Stimulated activated CD4-positive, alpha-beta T cell treated with anti-CD3 and anti-CD28 coated beads, Interleukin-4, amount 100 ng/mL, for 1 hour (primary cell): ENCODE data around the gene GNE.
"Not testable (repeated sequence)": the region's sequence is repeated elsewhere in the genome, so short reads cannot be mapped to it uniquely, and the experiment has no call there.

Experiments used
- DNase-seq: peaks from one replicate; pipeline ENCODE4 v3.0.0-alpha.2; 2020

Gene GNE

DNA sequence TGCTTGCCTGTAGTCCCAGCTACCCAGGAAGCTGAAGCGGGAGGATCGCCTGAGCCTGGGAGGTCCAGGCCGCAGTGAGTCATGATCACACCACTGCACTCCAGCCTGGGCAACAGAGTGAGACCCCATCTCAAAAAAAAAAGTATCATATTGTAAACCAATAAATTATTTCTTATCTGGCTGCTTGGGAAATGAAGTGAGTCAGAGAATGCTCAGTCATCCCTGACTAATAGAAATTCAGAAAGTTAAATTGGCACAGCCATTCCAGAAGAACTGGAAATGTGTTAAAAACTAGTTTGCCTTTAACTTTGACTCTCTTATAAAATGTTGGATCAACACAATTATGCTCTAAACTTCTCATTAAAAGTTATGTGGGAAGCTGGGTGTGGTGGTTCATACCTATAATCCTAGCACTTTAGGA is 9.8 kb upstream of the GNE start:
- no peak for DNase-seq

DNA sequence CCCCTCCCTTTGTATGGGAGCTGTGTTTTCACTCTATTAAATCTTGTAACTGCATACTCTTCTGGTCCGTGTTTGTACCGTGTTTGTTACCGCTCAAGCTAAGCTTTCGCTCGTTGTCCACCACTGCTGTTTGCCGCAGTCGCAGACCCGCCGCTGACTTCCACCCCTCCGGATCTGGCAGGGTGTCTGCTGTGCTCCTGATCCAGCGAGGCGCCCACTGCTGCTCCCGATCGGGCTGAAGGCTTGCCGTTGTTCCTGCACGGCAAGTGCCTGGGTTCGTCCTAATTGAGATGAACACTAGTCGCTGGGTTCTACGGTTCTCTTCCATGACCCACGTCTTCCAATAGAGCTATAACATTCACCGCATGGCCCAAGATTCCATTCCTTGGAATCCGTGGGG is 6.6 kb upstream of the GNE start:
- DNase-seq = no peak

DNA sequence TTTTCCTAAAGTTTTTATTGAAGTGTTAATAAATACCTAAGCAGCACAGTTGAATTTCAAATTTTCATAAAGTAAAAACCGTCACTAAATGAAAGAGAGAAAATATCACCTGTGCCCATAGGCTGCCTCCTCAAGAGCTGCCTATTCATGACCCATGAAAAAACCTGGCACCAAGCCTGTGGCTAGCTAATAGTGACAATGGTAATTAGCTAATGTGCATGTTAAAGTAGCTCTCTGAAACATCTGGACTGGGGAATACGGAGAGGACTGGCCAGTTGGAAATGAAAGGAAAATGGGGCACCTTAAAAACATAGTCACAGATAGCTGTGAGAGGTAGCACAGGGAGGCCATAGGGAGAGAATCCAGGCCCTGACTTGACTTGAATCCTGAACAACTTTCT is 5.4 kb upstream of the GNE start:
- no peak for DNase-seq

DNA sequence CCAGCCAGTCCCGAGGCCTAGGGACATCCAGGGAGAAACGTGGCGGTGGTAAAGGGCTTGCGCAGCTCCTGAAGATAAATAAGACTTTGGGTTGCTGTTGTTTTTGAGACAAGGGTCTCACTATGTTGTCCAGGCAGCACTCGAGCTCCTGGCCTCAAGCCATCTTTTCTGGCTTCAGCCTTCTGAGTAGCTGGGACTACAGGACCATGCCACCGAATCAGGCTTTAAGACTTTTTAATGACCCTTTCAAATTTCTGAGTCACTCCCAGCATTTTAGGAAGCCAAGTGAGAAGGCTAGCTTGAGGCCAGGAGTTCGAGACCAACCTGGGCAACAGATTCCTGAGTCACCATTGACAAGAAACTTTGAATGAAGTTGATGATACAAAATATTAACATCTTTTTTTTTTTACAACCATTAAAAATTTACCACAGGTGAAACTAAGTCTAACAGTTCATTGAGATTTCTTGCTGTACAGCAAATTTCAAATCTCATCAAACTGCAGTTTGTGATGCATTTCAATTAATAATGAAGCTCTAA is 817 bp upstream of the GNE start:
- DNase-seq = no peak

DNA sequence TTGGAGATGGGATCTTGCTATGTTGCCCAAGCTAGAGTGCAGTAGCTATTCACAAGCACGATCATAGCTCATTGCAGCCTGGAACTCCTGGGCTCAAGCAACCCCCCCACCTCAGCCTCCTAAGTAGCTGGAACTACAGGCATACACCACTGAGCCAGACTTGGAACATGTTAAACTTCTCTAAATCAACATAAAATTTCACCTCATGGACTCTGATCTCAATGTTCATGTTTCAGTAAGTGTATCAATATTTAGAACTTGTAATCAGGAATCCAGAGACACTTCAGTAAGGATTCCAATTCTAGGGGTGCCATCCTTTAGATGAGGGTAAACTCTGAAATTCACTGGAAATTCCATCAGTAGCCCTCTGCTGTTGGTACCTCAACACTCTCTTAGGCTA is 6.8 kb downstream of the GNE start:
- no peak for DNase-seq

DNA sequence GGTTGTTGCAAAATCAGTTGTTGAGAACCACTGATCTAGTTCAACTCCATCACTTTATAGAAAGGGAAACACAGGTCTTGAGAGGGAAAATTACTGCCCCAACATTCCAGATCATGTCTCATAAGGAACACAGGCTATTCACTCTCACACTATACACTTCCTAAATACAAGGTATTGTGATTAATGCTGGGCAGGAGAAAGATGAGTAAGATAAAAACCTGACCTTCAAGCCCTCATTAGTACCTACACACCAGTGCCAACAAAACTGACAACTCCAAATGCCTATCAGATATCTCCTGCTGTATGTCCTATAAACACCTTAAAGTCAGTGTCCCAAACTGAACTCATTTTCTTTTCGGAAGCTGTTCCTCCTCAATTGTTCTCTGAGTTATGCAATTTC is 8.2 kb downstream of the GNE start:
- no peak for DNase-seq

GRCh38 chr9:36249189-36249588 is 9.1 kb downstream of the GNE start:
- no peak for DNase-seq

DNA sequence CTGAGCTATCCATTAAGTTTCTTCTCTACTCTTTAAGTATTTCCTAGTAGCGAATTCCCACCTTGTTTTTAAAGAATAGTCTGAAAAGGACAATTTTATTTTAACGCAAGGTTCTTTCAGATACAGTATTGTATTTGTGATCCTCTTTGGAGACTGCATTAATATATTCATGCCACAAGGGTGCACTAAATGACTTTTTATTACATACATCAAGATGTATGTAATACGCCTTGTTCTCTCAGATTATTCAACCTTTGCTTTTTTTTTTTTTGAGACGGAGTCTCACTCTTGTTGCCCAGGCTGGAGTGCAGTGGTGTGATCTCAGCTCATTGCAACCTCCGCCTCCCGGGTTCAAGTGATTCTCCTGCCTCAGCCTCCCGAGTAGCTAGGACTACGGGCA is 10.2 kb downstream of the GNE start:
- not testable (repeated sequence) for DNase-seq

DNA sequence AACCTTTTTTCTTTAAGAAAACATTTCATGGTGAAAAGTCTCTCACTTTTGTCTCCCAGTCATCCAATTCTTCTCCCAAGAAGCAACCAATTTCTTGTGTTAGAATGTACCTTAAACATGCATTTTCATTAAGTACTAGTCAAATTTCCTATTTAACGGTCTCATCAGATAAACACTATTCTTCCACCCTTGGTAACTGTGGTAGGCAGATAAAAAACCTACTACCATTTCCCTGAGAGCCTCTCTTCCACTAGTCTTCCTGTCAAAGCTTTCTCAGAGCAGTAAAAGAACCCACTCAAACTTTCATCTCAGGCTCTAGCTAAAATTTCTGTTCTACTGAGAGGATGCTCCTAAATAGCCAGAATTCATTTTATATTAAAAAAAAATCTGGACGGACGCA is 10.9 kb downstream of the GNE start:
- no peak for DNase-seq

DNA sequence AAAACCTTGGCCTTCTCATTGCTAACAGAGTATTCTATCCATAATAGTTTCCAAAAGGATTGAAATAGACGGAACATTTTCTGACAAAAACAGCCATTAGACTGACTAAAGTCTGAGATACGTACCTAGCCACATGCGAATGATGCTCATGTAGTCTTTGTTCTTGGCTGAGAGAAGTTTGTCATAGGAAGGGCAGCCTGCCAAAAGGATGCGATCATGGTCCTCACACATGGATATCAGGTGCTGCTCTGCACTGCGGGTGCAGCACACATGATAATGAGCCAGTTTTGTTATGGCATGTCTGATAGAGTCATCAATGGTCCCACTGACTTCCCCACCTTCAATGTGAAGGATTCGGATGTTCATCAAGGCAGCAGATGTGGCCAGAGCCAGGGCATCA is 12.3 kb downstream of the GNE start:
- no peak for DNase-seq

- not testable (repeated sequence) for DNase-seq
Observed at GRCh38 chr9:36239675-36240074, 18.6 kb downstream of the GNE start.

GRCh38 chr9:36239205-36239604 is 19.0 kb downstream of the GNE start:
- DNase-seq = not testable (repeated sequence)

DNA sequence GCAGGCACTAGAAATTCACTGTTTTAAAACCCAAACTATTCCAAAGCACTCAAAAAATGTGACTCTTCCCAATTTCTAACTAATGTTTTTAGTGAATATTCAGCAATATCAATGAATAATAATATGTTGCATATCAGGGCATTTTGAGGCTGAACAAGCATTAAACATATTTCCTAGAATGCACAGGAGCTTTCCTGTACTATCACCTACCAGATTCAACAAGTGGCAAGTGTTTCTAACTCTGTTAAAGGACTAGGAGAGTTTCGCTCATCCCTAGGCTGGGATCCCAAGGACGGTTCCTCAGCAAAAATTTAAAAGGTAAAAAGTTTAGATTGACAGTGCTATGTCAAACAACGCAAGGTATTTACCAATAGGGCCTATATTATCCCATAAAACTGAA is 21.0 kb downstream of the GNE start:
- no peak for DNase-seq

DNA sequence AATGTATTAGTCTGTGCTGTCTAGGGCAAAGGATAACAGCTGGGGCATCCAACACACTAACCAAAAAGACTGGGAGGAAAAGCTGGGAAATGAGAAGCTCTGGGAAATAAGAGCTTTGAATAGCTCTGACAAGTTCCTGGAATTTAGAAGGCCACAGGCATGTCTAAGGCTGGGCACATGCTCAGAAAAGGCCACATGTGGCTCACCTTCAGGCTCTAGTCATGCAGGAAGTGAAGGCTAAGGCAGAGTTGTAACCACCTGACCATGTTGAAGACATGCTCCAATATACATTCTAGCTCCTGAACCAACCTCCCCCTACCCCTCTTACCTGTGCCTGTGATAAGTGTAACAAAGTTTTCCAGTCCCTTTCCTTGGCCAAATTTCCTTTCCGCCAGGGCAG is 35.8 kb downstream of the GNE start:
- DNase-seq = no peak

DNA sequence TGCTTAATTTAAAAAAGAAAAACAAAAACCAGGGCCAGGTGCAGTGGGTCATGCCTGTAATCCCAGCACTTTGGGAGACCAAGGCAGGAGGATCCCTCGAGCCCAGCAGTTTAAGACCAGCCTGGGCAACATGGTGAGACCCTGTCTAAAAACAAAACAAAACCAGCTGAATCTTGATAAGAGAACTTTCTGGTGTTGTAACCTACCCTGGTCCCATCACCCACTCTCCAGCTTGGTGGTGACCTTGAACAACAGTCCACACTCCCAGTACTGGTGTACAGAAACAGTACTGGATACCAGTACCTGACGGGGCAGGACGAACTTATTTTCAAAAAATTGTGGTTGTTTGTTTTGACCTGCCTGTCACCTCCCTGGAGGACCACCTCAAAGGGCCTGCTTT is 36.6 kb downstream of the GNE start:
- no peak for DNase-seq

DNA sequence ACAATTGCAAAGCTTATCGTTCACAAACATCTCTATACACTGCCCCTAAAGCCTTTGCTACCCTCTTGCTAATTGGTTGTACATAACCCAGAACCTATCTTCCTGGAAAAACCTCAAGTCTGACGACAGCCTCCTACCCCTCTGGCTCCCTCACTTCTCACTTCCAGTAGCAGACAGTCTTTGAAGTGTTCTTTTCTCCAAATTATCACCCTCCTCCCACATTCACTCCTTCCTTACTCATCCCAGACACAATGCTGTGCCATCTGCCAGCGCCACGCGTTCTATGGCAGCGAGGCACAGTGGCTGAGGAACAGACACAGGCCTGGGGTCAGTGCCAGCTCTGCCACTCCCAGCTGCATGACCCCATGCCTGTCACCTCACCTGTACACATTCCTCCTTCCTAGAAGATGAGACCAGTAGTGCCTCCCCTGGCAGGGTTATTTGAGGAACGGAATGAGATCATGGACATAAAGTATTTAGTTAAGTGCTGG is 39.8 kb downstream of the GNE start:
- no peak for DNase-seq

DNA sequence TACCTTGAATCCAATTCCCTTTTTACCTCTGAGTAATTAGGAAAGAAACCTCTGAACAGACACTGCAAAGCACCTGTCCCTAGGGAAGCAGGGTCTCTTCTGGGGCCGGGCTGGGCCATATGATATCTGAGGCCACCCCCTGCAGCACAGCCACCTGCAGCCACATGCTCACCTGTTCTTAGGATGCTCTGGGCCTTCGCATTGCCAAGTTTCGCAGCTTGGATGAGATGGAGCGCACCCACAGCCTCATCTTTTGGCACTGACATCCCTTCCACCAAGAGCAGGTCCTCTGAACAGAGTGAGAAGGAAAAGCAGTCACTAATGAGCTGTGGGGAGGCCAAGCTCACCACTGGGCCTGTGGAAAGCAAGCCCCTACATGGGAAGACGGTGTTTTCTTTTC is 40.2 kb downstream of the GNE start:
- DNase-seq = no peak

- no peak for DNase-seq
Observed at GRCh38 chr9:36217256-36217968, 40.8 kb downstream of the GNE start.

GRCh38 chr9:36214571-36214970 is 43.7 kb downstream of the GNE start:
- no peak for DNase-seq

DNA sequence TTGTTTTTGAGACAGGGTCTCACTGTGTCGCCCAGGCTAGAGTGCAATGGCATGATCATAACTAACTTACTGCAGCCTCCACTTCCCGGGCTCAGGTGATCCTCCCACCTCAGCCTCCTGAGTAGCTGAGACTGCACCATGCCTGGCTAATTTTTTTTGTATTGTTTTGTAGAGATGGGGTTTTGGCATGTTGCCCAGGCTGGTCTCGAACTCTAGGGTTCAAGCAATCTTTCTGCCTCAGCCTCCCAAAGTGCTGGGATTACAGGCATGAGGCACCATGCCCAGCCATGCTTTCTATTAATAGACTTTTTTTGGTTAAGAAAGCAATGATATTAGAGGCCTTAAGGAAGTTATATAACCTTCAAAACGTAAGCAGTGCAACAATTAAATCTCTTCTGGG is 44.3 kb downstream of the GNE start:
- no peak for DNase-seq

DNA sequence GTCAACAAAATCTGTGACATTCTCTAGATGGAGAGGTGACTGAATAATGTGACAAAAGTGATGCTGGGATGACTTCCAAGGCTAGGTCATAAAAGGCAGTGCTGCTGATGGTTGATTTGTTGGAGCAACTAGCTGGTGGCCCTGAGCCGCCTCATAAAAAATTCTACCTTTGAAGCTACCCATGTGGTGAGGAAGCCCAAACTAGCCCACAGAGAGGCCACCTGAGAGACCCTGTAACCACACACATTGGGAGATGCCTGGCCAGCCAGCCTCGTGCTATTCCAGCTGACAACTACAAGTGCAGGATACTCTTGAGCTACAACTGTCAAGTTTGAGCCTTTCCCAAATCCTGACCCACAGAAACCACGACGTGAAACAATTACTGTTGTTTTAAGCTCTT is 44.9 kb downstream of the GNE start:
- DNase-seq = no peak

GRCh38 chr9:36211510-36211909 is 46.7 kb downstream of the GNE start:
- no peak for DNase-seq

GRCh38 chr9:36210722-36211121 is 47.5 kb downstream of the GNE start:
- no peak for DNase-seq

DNA sequence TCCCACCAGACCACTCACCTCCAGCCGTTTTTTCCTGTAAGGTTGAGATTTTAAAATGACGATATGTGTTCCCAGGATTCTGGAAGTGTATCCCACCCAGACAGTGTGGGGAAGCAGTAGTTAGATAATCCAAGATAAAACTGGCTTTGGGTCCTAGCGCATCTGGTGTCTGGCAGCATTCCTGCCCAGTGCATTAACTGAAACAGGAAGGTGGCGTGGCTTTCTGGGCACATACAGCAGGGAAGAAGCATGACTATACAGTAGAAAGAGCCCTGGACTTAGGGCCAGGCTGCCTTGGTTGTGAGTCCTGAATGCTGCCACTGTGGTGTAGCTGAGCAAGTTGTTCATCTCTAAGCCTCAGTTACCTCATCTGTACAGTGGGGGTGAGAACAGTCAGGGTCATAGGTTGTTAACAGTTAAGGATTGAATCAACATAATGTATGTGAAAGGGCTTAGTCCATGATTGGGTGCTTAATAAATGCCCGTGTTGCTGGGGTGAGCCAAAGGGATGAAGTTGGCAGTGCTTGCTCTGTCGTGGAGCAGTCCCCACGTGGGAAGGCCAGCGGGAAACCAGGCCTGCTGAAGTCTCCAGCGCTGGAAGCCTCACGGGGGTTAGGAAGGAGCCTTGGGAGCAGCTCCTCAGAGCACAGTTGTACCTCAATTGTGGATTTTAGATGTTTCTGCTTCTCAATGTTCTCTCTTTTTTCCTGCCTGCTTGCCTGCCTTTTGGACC is 49.6 kb downstream of the GNE start:
- no peak for DNase-seq
